LNCaP clone FGC (cell line): ENCODE results near the gene CD300H.

Experiments used
- DNase-seq: peaks from one replicate; pipeline ENCODE4 v3.0.0-alpha.2; 2011; ENCODE audit warnings: low read depth
- H3K4me3 ChIP-seq: 2 replicates; pipeline ENCODE4 v1.5.1; 2011; ENCODE audit warnings: mild to moderate bottlenecking, low read depth, low read length, control low read depth
- TF ChIP-seq, protein P1 (sequence below): IDR thresholded peaks from 2 replicates; pipeline ENCODE4 v1.5.1; 2012; ENCODE audit warnings: mild to moderate bottlenecking; ENCODE audit not compliant: control insufficient read depth, insufficient read depth; ENCODE audit errors: extremely low read depth

Gene CD300H

DNA sequence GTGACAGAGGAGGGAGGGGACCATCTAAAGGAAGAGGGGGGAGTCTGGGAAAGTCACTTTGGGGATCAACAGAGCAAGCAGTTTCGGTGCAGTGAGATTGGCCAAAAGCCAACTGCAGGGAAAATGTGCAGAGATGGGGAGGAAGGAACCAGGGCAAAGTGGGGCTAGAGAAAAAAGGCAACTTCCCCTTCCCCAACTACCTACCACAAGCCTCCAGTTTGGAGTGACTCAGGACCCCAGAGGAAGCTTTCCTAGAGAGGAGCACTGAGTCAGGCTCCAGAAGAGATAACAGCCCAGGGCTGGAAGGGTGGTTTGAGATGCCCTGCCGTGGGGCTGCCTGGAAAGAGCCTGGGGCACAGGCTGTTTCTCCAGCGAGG is 31.7 kb upstream of the CD300H start:
- TF ChIP-seq, protein P1, sequence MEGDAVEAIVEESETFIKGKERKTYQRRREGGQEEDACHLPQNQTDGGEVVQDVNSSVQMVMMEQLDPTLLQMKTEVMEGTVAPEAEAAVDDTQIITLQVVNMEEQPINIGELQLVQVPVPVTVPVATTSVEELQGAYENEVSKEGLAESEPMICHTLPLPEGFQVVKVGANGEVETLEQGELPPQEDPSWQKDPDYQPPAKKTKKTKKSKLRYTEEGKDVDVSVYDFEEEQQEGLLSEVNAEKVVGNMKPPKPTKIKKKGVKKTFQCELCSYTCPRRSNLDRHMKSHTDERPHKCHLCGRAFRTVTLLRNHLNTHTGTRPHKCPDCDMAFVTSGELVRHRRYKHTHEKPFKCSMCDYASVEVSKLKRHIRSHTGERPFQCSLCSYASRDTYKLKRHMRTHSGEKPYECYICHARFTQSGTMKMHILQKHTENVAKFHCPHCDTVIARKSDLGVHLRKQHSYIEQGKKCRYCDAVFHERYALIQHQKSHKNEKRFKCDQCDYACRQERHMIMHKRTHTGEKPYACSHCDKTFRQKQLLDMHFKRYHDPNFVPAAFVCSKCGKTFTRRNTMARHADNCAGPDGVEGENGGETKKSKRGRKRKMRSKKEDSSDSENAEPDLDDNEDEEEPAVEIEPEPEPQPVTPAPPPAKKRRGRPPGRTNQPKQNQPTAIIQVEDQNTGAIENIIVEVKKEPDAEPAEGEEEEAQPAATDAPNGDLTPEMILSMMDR: no peak
- no peak overlapping the region for H3K4me3 ChIP-seq
- no peak for DNase-seq

DNA sequence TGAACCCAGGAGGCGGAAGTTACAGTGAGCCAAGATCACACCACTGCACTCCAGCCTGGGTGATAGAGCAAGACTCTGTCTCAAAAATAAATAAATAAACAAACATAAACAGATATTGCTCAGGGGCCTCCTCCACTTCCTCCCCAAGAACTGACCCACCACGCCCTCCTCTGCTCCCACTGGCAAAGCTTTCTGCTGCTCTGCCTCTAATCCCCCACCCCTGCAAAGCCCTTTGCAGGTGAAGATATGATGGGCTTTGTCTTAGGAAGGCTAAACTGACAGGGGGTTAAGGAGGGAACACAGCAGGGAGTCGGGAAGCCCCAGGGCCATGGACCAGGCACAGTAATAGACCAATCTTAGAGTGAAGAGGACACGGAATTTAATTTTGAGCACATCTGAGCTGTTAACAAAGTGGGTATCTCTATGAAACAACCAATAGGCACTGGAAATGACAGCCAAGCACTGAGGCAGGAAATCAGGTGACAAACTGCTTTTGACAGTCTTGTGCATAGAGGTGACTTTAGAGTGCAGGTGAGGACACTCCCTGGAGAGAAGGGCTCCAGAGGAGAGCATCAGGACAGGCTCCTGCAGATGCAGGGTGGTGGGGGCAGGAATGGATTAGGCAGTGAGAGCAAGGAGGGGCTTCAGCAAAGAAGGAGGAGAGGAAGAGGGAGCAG is 31.2 kb upstream of the CD300H start:
- H3K4me3 ChIP-seq: no peak overlapping the region
- DNase-seq: no peak
- TF ChIP-seq, protein P1: no peak

DNA sequence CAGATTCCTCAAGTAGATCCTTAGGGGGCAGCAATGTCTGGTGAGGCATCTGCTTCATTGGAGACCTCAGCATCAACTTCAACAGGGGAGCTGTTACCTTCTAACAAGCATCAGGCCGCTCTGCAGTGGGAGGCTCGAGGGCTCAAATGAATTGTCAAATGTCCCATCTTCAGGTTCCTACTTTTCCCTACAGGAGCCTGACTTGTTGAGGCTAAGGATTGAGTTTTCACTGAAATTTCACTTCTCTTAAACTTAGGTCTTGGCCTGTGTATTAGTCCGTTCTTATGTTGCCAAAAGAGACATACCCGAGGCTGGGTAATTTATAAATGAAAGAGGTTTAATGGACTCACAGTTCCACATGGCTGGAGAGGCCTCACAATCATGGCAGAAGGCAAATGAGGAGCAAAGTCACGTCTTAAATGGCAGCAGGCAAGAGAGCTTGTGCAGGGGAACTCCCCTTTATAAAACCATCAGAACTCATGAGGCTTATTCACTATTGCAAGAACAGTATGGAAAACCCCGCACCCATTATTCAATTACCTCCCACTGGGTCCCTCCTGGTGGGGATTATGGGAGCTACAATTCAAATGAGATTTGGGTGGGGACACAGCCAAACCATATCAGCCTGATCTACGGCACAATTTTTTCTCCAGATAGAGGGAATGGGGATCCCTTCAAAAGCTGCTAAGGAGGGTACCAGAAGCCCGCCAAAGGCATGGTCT is 29.9 kb upstream of the CD300H start:
- DNase-seq: no peak

DNA sequence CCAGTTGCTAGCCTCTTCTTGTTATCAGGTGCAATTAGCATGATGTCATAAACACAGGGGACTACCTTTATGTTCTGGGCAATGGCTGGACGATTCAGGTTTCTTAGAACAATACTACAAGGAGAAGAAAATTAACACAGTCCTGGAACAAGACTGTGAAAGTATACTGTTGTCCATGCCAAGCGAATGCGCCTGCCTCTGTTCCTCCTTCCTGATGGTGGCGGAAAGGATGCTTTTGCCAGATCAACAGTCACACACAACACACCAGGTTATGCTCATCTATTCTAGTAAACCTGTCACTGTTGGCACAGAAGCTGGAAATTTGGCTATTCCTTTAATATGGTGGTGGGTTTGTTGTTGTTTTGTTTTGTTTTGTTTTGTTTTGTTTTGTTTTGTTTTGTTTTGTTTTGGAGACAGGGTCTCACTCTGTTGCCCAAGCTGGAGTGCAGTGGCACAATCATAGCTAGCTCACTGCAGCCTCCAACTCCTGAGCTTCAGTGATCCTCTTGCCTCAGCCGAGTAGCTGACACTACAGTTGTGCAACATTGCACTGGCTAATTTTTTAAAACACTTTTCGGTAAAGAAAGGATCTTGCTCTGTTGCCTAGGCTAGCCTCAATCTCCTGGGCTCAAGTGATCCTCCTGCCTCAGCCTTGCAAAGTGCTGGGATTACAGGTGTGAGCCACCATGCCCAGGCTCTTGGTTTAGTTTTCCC is 27.9 kb upstream of the CD300H start:
- H3K4me3 ChIP-seq: no peak overlapping the region
- no peak for DNase-seq
- TF ChIP-seq, protein P1: no peak

More for the DNA sequence above, 29.9 kb upstream of the CD300H start:
- H3K4me3 ChIP-seq: no peak overlapping the region
- TF ChIP-seq, protein P1: no peak

DNA sequence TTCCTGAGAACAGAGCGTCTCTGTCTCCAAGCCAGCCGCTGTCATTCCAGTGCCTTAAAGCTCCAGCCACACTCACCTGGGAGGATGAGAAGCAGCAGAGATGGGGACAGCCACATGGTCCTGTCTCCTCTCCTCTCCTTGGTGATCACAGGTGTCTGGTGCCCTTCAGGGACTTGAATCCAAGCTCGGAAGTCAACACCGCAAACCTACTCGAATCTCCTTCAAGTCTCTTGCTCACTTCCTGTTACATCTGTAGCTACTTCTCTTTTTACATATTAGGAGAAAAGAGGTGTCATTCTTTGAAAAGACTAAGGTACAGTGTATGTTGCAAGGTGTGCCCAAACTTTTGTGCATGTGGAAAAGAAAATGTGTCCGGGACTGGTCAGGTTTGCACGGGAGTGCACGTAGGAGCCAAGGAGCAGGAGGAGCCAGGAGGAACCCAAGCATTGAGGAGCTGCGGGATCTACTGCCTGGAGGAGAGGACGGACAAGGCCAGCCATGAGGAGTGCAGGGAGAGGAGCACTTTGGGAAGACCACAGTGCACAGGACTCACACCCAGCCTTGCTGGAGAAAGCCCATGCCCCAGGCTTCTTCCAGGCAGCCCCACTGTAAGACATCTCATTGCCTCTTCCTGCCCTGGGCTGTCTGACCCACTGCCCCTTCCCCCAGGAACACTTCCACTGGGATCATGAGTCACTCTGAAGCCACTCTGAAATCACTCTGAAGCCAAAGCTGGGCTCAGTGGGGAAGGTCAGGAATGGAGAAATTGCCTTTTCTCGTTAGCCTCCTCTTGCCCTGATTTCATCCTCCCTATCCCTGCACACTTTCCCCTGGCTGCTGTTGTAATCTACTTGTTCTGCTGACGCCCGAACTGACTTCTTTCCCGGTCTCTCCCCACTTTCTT is 25.0 kb upstream of the CD300H start, which contains the start of gene CD300LD:
TSS of gene CD300LD (minus strand) at position 197 of the 904 bp plus-strand sequence. CDS start at position 116, 81 bp downstream.
- TF ChIP-seq, protein P1: no peak
- no peak for DNase-seq

DNA sequence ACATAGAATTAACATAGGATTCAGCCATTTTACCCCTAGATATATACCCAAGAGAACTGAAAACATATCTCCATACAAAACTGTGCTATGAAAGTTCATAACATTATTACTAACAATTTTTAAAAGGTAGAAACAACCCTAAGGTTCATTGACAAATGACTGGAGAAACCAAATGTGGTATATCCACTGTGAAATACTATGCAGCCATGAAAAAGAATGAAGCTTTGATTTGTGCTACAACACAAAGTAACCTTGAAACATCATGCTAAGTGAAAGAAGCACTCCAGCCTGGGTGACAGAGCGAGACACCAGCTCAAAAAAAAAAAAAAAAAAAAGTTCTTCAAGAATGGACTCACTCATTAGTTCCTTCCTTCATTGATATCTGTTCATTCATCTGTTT is 24.2 kb upstream of the CD300H start:
- TF ChIP-seq, protein P1: no peak
- DNase-seq: no peak
- H3K4me3 ChIP-seq: no peak overlapping the region

More for the DNA sequence above, 25.0 kb upstream of the CD300H start, which contains the start of gene CD300LD:
- no peak within 1 kb of the TSS for H3K4me3 ChIP-seq
